ENCODE measurements around the gene RFC3. TPM values are rescaled to one million over a fixed set of nuclear protein-coding genes. Genes with fewer than 3 reads are reported as not detected.

RFC3 gene
- total RNA-seq, 1 donor from 2014 or later, result 5.0 TPM

- no peak for ATAC-seq
- no peak for DNase-seq (ENCODE audit: missing footprints)
- intact Hi-C loops (cut with DNase I), result no loop called here
Measured at GRCh38 chr13:33884531-33885220, 66.7 kb downstream of the RFC3 start.
